HG02759 (cell line): ENCODE data around the gene UTP20.

Experiments
- ATAC-seq: cut with Tn5 transposase; IDR thresholded peaks from one replicate; pipeline ENCODE4 v1.9.1; 2021; ENCODE audit warnings: mild to moderate bottlenecking, moderate library complexity; ENCODE audit not compliant: unreplicated experiment

UTP20 gene

DNA sequence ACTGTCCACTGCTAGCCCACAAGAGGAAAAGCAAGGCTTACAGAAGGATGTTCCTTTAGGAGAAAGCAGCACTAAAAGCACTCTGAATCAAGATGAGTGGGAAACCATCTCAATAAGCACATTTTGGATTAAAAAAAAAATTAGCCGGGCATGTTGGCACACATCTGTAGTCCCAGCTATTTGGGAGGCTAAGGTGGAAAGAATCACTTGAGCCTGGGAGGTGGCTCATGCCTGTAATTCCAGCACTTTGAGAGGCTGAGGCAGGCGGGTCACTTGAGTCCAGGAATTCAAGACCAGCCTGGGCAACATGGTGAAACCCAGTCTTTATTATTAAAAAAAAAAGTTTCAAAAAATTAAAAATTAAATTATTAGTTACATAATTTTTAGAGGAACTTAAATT, 144.7 kb downstream of the UTP20 start:
- ATAC-seq: no peak

DNA sequence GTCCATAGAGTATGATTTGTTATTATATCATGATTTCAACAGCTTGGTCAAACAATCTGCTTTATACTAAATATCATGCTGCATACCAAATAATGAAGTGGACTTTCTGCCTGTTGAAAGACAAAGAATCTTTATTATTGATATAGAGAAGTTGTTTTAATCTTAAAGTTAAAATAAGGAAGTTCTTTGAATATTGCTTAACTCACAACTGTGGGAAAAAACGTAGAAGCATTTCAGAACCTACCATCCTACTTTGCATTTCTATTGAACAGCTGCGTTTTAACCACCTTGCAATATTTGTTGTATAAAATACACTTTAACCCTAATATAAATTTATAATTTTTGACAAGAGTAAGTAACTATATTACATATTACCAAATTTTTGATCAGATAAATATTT, 150.6 kb downstream of the UTP20 start:
- no peak for ATAC-seq

DNA sequence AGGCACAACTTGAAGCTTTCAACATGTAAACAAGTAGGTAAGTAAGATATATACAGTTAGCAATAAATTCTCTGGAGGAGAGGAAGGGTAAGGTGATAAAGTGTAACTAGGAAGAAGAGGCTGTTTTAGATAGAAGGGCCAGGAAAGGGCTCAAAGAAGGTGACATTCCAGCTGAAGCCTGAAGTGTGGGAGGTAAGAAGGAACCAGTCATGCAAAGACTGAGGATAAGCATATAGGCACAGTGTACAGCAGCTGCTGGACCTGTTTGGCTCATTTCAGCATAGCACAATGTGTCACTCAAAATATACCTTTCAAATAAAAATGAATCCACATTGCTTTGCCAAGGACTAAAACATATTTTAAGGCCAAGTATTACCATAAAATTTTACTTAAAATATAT, 156.2 kb downstream of the UTP20 start:
- no peak for ATAC-seq
